ENCODE measurements around the gene NKAIN1.
"Not testable (repeated sequence)": the region's sequence is repeated elsewhere in the genome, so short reads cannot be mapped to it uniquely, and the experiment has no call there.

NKAIN1 gene

DNA sequence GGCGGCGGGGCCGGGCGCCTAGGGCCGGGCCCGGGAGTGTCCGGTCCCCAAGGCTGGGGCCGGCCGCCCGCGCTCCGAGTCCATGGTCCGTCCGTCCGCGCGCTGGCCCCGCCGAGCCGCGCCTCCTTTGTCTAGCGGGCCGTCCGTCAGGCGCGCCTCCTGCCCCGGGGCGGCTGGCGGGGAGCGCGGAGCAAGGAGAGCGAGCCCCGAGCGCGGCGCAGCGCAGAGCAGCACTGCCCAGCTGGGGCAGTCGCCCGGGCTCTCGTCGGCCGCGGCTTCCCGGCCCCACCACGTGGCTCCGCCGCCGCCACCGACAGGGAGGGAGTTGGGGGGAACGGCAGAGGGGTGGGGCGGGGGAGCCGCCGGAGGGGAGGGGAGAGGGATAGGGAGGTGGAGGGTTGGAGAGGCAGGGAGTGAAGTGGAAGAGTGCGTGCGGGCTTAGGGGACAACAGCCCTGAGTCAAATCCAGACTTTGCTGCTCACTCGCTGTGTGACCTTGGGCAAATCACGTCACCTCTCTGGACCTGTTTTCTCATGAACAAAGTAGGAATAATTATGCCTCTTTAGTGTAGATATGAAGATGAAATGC is at the start of gene NKAIN1:
NKAIN1 (minus strand) TSS at position 235 of the 589 bp plus-strand sequence. CDS start 340 bp downstream, outside the sequence.
- DNase-seq, result peak; percentile 5

DNA sequence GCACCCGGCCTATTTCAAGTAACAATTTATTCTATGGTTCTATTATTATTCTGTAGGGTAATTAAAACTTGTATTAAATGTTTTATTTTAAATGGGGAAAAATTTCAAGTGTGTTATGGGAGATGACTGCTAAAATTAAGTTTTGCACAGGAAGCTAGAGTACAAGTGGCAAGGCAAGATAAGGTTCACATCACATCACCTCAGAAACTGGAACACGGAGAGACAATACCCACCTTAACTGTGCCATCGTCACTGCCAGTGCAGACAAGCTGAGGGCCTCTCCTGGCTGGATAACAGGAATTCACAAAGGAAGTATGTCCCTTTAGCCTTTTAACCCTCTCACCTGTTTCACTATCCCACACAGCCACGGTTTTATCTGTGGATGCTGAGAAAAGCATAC is 49.3 kb upstream of the NKAIN1 start:
- no peak for DNase-seq

DNA sequence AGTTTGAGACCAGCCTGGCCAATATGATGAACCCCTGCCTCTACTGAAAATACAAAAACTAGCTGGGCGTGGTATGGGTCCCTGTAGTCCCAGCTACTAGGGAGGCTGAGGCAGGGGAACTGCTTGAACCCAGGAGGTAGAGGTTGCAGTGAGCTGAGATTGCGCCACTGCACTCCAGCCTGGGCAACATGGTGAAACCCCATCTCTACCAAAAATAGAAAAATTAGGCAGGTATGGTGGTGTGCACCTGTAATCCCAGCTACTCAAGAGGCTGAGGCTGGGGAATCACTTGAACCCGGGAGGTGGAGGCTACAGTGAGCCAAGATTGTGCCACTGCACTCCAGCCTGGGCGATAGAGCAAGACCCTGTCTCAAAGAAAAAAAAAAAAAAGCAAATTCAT is 48.1 kb upstream of the NKAIN1 start:
- DNase-seq, result not testable (repeated sequence)

DNA sequence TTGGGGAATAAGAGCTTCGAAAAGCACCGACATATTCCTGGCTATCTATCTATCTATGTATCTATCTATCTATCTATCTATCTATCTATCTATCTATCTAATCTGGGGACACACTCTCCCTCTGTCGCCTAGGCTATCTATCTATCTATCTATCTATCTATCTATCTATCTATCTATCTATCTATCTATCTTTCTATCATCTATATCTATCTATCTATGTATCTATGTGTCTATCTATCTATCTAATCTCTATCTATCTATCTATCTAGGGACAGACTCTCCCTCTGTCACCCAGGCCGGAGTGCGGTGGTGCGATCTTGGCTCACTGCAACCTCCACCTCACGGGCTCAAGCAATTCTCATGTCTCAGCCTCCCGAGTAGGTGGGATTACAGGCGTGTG is 42.7 kb upstream of the NKAIN1 start:
- not testable (repeated sequence) for DNase-seq

DNA sequence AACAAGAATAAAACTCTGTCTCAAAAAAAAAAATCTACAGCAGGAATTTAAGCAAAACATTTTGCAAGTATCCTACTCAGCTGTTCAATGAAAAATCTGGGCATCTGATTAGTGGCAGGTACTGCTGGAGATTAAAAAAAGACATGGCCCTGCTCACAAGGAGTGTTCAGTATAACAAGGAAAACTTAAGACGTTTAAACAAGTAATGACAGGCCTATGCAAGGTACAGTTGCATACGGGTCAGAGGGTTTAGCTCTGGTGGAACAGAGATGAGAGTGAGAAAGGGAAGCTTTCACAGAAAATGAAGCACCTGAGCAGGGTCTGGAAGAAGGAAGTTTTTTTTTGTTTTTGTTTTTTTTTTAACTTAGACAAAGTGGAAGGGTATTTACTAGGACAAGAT is 33.9 kb upstream of the NKAIN1 start:
- DNase-seq, result no peak

DNA sequence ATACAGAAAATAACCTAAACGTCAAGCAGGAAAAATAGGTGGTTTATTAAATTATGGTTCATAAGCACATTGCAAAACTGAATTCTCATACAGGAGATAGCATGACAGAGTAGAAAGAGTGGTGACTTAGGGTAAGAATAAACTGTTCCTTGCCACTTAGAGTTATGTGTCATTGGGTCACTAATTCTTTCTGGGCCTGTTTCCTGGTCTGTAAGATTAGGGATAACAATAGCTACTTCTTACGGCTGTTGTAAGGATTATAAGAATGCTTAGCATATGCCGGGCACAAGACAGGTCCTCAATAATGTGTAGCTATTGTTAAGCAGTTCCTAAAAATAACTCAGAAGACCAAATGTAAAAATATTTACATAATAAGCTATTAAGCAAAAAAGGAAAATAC is 32.7 kb upstream of the NKAIN1 start:
- DNase-seq, result no peak

DNA sequence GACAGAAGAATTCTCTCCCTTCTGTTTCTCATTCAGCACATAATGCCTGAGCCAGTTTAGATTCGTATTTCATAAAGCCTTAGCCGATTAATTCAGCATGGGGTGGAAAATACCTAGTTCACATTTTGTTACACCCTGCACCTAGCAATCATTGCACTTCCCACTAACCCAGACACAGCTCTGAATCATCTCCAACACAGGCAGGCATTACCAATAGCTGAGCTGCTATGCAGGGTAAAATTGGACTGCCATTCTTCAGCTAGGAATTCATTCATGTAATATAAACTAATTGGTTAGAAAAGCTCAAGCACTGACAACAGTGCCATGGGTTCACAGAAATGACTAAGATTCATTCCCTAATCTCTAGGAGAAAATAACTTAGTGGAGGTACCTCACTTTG is 26.9 kb upstream of the NKAIN1 start:
- DNase-seq, result no peak

DNA sequence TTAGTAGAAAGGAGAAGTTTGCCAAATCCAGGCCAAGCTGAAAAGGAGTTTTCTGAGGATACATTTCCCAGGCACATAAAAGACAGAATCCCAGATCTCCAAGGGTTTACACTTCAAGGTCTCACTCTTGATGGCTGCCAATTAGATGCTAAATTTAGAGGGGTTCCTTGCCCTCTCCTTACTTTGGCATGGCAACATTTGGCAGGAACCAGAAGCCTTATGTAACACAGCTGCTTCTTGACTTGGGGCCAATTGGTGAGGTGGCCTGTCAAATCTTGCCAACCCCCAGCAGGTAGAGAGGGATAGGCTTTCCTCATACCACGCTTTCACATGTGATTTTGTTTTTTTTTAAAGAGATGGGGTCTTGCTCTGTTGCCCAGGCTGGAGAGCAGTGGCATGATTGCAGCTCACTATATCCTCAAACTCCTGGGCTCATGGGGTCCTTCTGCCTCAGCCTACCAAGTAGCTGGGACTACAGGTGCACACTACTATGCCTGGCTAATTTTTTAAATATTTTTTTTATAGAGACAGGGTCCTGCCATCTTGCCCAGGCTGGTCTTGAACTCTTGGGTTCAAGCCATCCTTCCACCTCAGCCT is 25.2 kb upstream of the NKAIN1 start:
- DNase-seq, result no peak

DNA sequence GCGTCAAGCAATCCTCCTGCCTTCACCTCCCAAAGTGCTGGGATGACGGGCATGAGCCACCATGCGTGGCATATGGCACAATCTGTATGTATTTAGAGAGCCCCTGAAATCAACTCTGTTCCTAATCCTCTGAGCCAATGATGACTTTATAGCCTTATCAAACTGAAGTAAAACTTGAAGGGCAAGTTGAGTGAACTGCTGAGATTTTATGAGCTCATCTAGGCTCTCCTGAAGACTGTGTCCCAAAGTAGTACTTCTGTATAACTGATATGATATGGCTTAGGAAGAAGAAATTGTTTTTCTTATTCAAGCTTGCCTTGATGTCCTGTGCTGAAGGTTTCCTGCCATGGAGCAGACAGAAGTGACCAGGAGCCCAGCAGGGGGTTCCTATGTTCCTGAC is 23.7 kb upstream of the NKAIN1 start:
- no peak for DNase-seq

DNA sequence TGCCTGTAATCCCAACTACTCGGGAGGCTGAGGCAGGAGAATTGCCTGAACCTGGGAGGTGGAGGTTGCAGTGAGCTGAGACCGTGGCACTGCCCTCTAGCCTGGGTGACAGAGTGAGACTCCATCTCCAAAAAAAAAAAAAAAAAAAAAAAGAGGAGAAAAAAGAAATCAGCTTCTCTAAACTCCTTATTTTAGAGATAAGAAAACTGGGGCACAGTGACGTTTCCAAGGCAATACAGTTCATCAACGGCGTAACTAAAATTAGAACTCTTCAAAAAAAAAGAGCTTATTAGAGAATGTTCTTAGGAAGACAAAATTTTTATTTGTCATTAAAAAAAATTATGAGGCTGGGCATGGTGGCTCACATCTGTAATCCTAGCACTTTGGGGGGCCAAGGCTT is 22.7 kb upstream of the NKAIN1 start:
- DNase-seq, result not testable (repeated sequence)

DNA sequence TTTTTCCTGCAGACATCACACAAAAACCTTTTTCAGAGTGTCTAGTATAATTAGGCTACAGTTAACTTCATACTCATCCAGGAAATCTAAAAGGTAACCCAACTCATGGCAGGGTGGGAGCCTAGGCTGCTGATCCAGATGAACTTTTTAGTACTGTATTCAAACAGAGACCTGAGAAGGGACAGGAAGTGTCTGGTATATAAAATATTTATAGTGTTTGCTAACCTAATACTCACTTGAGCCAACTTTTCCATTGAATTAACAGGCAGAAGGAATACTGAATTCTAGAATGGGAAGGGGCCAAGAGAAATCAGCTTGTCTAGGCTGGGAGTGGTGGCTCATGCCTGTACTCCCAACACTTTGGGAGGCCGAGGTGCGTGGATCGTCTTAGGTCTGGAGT is 22.2 kb upstream of the NKAIN1 start:
- DNase-seq, result no peak

DNA sequence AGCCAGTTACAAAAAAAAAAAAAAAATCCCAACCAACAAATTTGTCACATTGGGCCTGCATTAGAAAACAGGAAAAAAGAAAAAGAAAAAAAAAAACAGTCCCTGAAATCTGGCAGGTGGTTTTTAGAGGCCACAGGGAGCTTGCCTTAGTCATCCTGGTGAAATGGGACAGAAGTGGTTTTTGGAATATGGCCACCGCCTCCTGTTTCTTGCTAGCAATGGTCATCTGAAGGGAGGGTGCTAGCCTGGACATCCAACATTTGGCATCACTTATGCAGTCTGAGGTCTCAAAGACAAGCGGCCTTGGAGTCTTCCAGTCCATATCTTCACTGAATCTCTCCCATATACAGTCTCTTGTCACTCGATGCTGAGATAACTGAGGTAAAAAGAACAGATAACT is 20.1 kb upstream of the NKAIN1 start:
- no peak for DNase-seq

DNA sequence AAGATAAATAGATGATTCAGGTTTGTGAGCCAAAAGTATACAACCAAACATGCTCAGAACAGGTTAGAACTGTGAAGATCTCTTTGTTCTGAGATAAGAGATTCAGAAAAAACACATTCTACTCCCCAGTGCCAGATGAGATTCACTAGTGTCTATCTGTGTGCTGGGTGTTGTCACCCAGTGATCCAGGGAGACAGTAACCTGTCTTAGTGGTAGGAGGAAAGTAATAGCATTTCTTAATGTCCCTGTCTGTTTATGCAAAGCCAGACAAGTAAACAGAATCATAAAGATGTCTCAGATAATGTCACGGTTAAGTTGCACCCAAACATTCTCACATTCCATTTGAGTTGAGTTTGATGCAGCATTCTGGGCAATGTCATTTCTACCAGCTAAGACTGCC is 18.9 kb upstream of the NKAIN1 start:
- no peak for DNase-seq

DNA sequence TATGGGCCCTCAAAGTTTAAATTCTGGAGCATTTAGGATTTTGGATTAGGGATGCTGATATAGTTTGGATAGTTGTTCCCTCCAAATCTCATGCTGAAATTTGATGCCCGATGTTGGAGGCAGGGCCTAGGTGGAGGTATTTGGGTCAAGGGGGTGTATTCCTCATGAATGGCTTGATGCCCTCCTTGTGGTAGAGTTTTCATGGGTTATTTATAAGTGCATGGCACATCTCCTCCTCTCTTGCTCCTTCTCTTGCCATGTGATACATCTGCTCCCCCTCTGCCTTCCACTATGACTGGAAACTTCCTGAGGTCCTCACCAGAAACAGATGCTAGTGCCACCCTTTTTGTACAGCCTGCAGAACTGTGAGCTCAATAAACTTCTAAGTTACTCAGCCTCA is 17.5 kb upstream of the NKAIN1 start:
- DNase-seq, result no peak

DNA sequence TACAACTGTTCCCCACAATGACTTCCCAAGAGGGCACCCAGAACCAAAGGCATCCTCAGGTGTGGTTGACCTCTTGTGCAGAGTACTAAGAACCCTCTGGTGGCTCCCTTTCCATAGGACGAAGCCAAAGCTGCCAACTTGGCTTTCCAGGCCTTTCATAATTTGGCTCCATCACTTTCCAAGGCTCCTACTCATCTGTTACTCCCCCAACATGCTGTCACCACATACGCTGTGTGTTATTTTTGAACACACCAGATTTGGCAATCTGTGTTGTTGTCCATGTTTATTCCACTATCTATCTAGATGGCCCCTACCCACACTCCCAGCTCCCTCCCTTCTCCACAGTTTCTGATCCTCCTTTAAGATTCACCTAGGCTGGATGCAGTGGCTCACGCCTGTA is 10.2 kb upstream of the NKAIN1 start:
- no peak for DNase-seq

DNA sequence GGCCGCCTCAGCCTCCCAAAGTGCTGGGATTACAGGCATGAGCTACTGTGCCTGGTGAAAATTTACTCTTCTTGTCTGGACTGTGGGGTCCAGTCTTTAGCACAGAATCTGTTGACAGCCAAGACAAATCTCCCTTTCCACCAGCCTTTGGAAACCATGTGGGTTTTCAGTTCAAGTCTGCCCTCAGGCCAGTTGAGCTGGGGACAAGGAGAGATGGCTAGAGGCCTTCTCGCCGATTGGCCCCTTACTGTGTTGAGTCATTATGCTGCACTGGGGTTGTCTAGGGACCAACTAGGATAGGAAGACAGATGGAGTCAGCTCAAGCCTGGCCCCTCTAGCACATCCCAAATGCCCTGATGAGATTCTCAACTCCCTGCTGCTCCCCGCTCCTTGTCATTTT is 8.6 kb upstream of the NKAIN1 start:
- no peak for DNase-seq

DNA sequence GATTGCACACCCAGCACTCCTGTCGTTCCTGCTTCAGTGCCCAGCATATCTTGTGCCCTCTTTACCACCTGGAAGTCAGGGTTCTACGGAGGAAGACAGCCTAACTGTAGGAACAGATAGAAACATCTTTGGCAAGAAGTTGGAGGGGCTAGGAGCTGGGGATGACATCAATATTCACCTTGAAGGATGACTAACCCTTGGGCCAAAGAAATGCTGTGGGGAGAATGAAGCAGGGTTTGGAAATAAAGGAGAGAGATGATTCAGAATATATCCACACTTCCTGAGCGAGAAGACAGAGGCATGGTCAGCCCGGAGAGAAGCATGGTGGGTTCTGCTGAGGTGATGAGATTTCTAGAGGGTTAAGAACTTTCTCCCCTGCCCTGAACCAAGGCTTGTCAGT is 4.6 kb upstream of the NKAIN1 start:
- no peak for DNase-seq

DNA sequence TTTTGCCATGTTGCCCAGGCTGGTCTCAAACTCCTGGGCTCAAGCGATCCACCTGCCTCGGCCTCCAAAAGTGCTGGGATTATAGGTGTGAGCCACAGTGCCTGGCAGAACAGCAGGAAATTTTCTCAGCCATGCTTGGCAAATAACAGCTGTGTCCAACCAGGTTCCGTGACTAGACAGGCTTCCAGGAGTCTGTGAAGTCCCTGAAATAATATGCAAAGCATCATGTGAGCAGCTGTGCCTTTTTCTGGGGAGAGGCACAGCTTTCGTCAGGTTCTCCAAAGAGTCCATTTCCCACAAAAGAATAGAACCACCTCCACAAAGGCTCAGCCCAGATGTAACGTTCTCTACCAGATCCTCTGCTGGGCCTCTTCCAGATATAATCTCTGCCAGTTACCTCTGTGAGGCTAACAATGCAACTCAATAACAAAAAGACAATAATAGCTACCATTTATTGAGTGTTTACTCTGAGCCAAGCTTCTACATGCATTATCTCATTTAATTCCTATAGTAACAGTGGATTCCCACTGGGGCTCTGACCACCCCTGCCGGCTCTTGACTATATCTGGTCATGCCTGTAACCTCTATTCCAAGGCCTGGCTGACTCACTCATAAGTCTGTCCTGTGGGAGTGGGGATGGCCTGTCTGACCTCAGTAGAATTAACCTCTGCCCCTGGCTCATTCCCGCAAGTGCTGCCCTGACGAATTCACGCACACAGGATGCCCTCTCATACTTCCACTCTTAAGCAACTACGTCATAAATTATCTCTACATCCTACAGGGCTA is 4.0 kb upstream of the NKAIN1 start:
- no peak for DNase-seq

DNA sequence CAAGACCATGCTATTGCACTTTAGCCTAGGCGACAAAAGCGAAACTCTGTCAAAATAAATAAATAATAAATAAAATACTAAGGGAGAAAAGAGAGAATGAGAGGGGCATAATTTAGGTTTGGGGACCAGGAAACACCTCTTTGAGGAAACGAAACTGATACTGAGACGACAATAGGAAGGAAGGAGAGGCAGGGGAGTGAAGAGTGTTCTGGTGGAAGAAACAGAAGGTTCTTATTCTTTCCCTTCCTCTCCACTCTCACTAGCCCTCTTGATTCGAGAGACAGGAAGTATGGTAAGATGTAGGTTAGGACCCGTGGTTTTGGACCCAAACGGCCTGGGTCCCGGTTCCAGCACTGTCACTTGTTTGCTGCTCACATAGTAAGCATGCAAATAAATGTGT is 1.6 kb upstream of the NKAIN1 start:
- no peak for DNase-seq

DNA sequence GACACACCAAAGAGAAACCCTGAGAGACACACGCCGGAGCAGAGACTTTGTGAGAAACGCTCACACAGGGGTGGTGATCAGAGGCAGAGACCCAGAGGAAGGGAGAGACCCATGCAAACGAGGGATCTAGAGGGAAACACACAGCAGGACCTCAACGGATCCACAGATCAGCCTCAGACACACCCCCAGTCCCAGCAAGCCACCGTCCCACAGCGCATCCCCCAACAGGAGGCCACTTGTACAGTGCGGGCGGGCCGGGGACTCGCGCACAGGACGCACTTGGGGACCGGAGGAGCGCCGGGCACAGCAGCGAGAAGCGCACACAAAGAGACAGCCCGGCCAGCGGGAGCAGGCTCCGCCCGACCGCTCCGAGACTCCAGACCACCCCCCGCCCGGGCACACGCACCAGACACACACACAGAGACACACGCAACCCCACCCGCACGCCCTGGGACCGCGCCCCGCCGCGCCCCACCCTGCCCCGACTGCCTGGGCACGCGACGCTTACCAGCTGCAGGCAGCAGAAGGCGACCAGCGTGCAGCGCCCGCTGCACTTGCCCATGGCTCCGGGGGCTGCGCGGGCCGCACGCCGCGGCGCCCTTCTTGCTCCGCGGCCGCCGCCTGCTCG is 587 bp downstream of the NKAIN1 start:
- DNase-seq, result peak; percentile 14

DNA sequence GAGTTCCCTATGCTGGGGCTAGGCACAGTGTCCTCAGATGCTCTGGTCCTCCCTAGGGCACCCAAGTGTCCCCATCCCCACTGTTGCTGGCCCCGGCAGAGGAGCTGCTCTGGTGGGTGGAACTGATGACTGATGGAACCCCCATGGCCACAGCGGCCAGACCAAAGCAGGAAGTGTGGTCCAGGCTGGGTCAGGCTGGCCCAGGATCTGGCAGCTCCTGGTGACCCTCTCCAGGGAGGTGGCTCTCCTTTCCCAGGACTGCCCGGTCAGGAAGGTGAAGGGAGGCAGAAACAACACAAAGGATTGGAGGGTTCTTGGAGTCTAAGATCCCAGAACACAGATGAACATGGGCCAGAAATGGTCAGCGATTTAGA is 1.1 kb downstream of the NKAIN1 start:
- DNase-seq, result no peak

DNA sequence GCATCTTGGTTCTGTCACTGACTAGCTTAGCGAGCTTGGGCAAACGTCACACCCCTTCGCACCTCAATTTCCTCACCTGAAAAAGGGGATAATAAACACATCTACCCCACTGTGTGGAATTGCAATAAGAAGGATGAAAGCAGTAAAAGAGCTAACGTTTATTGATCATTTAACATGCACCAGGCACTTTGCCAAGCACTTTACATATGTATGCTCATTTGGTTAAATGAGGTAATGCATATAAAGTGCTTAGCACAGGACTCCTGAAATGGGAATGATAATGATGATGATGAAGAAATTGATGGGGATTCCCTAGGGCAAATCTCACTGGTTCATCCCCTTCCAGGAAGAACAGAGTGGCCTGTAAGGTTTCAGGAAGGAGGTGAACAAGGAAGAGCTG is 4.8 kb downstream of the NKAIN1 start:
- no peak for DNase-seq

DNA sequence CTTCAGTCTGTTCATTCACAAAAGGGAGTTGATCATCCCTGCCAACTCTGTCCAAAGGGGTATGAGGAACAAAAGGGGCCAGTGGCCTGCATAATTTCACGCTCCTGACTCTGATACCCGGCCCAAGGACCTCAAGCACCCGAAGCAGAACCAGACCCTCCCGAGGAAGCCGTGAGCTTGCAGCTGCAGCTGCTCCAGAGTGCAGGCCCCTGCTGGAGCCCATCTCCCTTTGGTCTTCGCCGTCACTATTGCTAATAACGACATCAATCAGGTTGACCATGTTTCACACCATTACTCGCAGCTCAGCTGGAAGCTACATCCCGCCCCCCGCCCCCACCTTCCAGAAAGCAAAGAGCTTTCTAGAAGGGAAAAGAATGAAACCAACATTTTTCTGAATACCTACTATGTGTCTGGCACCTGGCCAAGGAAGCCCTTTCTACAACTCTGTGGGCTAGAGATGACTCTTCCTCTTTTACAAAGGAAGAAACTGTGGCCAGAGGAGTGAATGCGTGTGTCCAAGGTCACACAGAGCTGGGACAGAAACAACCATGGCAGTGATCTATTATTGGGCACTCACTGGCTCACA is 5.5 kb downstream of the NKAIN1 start:
- DNase-seq, result no peak

DNA sequence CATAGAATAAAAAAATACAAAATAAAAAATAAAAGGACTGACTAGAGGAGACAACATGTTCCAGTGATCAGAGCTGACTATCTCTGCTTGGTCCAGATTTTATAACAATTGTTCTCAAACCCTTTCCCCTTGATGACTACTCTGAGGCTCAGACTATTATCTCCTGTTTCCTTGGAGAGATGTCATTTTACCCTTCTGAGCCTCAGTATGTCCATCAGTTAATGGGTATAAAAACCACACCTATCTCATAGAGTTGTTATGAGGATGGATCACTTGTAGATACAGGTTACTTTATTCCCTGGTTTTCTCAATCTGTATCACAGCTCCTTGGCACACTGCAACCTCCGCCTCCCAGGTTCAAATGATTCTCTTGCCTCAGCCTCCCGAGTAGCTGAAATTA is 7.0 kb downstream of the NKAIN1 start:
- no peak for DNase-seq

Data from stimulated activated CD4-positive, alpha-beta T cell treated with anti-CD3 and anti-CD28 coated beads, Interleukin-15, amount 100 ng/mL, for 24 hours (primary cell).